SK-N-SH treated with all-trans-retinoic acid at 6 μM for 48 hours (cell line): Measurements from ENCODE around the gene SGCA.

Experiments used
- ARNTL ChIP-seq: fragments of 450-650 bp; formaldehyde crosslinking; IDR thresholded peaks from 2 replicates; pipeline ENCODE4 v1.5.0; 2020; ENCODE audit warnings: low read depth, mild to moderate bottlenecking, moderate library complexity, borderline replicate concordance
- ZFP3 ChIP-seq: fragments of 250-450 bp; sonication (Bioruptor Pico); IDR thresholded peaks from 2 replicates; pipeline ENCODE4 v1.5.0; 2020; ENCODE audit warnings: mild to moderate bottlenecking, moderate library complexity
- ZNF565 ChIP-seq: fragments of 450-650 bp; formaldehyde crosslinking; conservative IDR thresholded peaks from 2 replicates; pipeline ENCODE4 v1.5.0; 2020; ENCODE audit warnings: low read depth, mild to moderate bottlenecking, moderate library complexity
- TF ChIP-seq, protein P1 (sequence below): fragments of 250-450 bp; sonication (Bioruptor Pico); IDR thresholded peaks from 2 replicates; pipeline ENCODE4 v1.5.1; 2021; ENCODE audit warnings: mild to moderate bottlenecking, moderate library complexity
- TF ChIP-seq, protein P2 (sequence below): fragments of 250-450 bp; sonication (Bioruptor Pico); IDR thresholded peaks from 2 replicates; pipeline ENCODE4 v1.5.0; 2020; ENCODE audit warnings: mild to moderate bottlenecking, moderate library complexity
- TF ChIP-seq, protein P3 (sequence below): fragments of 250-450 bp; sonication (Bioruptor Pico); IDR thresholded peaks from 2 replicates; pipeline ENCODE4 v1.8.0; 2021; ENCODE audit warnings: low read depth, mild to moderate bottlenecking, moderate library complexity, borderline replicate concordance

DNA sequence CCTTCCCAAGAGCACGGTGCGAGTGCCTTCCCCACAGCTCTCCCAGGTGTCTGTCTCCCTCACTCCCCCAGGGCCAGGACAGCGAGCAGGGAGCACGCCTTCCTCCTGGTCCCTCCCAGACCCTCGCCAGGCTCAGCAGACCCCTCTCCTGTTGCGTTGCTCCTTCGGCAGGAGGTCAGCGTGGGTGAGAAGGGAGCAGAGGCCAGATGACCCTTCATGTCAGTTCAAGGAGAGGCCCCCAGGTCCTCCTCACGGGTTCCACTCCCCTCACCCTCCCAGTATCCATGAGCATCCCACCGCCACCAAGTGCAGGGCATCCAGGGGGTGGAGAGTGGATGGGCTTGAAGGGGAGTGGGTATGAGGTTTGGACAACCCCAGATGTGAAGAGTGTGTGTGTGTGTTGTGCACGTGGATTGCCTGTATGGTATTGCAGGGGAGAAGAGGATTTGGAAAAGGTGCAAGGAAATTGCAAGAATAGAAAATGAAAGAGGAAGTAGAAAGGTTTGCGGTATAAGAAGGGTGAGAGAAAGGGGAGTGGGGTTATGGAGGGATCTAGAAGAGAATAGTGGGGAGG lies 17.7 kb downstream of the SGCA start:
- TF ChIP-seq ZNF565 (CRISPR knock-in tag) (no peak), ZFP3 (CRISPR knock-in tag) (no peak), ARNTL (no peak)
- TF ChIP-seq, protein P1, sequence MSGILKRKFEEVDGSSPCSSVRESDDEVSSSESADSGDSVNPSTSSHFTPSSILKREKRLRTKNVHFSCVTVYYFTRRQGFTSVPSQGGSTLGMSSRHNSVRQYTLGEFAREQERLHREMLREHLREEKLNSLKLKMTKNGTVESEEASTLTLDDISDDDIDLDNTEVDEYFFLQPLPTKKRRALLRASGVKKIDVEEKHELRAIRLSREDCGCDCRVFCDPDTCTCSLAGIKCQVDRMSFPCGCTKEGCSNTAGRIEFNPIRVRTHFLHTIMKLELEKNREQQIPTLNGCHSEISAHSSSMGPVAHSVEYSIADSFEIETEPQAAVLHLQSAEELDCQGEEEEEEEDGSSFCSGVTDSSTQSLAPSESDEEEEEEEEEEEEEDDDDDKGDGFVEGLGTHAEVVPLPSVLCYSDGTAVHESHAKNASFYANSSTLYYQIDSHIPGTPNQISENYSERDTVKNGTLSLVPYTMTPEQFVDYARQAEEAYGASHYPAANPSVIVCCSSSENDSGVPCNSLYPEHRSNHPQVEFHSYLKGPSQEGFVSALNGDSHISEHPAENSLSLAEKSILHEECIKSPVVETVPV (CRISPR knock-in tag): no peak
- TF ChIP-seq, protein P2, sequence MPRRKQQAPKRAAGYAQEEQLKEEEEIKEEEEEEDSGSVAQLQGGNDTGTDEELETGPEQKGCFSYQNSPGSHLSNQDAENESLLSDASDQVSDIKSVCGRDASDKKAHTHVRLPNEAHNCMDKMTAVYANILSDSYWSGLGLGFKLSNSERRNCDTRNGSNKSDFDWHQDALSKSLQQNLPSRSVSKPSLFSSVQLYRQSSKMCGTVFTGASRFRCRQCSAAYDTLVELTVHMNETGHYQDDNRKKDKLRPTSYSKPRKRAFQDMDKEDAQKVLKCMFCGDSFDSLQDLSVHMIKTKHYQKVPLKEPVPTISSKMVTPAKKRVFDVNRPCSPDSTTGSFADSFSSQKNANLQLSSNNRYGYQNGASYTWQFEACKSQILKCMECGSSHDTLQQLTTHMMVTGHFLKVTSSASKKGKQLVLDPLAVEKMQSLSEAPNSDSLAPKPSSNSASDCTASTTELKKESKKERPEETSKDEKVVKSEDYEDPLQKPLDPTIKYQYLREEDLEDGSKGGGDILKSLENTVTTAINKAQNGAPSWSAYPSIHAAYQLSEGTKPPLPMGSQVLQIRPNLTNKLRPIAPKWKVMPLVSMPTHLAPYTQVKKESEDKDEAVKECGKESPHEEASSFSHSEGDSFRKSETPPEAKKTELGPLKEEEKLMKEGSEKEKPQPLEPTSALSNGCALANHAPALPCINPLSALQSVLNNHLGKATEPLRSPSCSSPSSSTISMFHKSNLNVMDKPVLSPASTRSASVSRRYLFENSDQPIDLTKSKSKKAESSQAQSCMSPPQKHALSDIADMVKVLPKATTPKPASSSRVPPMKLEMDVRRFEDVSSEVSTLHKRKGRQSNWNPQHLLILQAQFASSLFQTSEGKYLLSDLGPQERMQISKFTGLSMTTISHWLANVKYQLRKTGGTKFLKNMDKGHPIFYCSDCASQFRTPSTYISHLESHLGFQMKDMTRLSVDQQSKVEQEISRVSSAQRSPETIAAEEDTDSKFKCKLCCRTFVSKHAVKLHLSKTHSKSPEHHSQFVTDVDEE: no peak
- TF ChIP-seq, protein P3, sequence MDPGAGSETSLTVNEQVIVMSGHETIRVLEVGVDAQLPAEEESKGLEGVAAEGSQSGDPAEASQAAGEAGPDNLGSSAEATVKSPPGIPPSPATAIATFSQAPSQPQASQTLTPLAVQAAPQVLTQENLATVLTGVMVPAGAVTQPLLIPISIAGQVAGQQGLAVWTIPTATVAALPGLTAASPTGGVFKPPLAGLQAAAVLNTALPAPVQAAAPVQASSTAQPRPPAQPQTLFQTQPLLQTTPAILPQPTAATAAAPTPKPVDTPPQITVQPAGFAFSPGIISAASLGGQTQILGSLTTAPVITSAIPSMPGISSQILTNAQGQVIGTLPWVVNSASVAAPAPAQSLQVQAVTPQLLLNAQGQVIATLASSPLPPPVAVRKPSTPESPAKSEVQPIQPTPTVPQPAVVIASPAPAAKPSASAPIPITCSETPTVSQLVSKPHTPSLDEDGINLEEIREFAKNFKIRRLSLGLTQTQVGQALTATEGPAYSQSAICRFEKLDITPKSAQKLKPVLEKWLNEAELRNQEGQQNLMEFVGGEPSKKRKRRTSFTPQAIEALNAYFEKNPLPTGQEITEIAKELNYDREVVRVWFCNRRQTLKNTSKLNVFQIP (CRISPR knock-in tag): no peak
